HG02938 (cell line): ENCODE data around the gene SEMA3D.

ENCODE experiments used
- ATAC-seq: cut with Tn5 transposase; IDR thresholded peaks from one replicate; pipeline ENCODE4 v1.9.1; 2021; ENCODE audit warnings: mild to moderate bottlenecking, moderate library complexity; ENCODE audit not compliant: unreplicated experiment

The SEMA3D gene

DNA sequence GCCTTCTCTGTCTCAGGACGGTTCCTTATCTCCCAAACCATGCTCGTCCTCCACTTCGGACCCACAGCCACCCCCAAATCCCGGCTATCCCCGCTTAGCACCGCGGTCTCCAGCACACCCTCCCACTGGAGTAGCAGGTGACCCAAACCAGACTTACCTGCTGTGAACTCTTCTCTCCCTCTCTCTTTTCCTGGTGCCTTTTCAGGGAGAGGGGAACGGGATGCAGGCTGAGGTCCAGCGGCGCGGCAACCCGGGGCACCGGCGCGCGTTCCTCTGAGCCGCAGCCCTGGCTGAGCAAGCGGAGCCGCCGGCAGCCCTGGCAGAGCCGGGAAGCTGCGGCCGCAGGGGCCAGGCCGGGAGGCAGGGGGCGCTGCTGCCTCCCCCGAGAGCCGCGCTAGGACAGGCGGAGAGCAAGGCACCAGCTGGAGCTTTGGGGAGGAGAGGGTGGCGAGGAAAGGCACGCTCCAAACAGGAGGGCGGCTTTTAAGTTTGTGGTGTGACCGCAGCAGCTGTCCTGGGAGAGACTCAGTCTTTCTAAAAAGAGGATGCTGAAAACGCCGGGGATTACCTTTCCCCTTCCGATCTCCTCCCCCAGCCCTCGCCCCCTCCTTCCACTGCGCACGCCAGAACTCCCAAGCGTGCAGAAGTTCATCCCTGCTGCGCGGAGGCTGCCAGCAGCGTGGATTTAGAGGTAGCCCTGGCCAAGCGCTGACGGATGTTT is at the start of gene SEMA3D:
Gene SEMA3D, minus strand, starts transcription at position 536 of the 721 bp plus-strand sequence. CDS start 65,165 bp downstream, outside the sequence.
- peak; percentile 81 for ATAC-seq

- ATAC-seq: no peak
Measured at GRCh38 chr7:85234730-85235129, 47.9 kb upstream of the SEMA3D start.

- no peak for ATAC-seq
Measured at GRCh38 chr7:85232068-85232467, 45.2 kb upstream of the SEMA3D start.

- ATAC-seq: no peak
Measured at GRCh38 chr7:85230623-85231022, 43.8 kb upstream of the SEMA3D start.

- no peak for ATAC-seq
Measured at GRCh38 chr7:85229544-85229943, 42.7 kb upstream of the SEMA3D start.

- no peak for ATAC-seq
Measured at GRCh38 chr7:85226361-85227085, 39.7 kb upstream of the SEMA3D start.

- no peak for ATAC-seq
Measured at GRCh38 chr7:85224171-85224570, 37.3 kb upstream of the SEMA3D start.

- ATAC-seq: no peak
Measured at GRCh38 chr7:85222522-85222921, 35.7 kb upstream of the SEMA3D start.

DNA sequence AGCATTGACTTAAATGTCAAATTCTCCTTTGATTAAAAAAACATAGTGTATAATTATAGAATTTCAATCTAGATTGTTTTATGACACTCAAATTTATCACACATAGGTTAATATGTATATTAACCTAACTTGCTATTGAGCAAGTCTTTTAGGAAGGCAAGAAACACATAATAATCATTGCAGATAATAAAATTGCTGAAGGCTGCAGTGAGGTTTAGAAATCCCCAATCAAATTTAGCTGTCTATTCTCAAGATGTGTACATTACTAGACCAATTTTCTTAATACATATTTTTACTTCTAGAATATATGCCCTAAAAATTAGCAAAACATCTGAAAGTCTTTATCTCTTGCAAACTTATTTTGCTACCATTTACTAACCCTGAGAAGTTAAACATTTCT is 34.9 kb upstream of the SEMA3D start:
- ATAC-seq: no peak

DNA sequence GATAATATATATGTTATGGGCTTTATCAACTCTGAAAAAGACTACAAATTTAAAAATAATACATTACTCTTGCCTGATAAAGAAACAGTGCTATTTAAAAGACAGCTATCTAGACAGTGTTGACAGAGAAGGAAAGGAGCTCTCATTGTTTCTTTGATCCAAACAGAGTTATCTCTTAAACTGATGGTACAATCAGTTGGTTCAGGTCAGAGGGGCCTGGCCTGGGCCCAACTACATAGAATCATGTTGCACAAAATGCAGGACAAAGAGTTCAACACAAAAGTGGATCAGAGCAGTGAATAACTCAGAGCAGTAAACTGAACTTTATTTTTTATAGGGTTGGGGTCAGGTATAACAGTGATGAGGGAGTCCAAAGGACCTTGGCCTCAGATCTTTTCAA is 33.8 kb upstream of the SEMA3D start:
- ATAC-seq: no peak

DNA sequence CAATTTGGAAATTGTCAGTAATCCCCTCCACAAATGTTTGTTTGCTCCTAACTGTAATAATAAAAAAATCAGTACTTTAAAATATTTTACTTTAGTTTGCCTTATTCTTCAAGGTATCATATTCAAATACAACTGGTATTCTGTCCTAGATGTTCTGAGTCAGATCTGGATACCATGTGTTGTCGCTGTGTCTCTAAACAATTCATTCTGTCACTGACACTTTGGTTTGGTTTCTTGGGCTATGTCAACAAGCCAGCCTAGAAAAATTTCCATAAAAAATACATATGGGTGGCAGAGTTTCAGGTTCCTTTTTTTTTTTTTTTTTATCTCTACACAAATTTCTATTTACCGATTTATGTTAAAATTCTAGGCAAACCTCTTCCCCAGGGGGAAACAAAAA is 33.2 kb upstream of the SEMA3D start:
- ATAC-seq: no peak

GRCh38 chr7:85217085-85217484 is 30.2 kb upstream of the SEMA3D start:
- no peak for ATAC-seq

DNA sequence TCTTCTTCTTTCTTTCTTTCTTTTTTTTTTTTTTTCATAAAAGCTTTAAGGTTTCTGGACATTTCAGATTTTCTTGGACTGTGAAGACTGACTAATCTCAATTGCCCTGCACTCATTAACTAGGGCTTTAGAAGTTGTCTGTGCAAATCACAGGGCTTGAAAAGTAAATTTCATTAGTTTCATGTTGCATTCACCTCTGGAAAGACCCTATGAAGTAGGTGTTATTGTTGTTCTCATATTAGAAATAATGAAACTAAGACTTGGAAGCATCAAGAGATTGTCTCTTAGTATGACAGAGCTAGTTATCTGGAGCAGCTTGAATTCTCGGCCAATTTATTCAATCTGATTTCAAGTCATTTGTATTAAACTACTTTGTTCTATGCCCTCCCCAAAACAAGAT is 28.2 kb upstream of the SEMA3D start:
- peak; percentile 88 for ATAC-seq

GRCh38 chr7:85213500-85213899 is 26.6 kb upstream of the SEMA3D start:
- no peak for ATAC-seq

DNA sequence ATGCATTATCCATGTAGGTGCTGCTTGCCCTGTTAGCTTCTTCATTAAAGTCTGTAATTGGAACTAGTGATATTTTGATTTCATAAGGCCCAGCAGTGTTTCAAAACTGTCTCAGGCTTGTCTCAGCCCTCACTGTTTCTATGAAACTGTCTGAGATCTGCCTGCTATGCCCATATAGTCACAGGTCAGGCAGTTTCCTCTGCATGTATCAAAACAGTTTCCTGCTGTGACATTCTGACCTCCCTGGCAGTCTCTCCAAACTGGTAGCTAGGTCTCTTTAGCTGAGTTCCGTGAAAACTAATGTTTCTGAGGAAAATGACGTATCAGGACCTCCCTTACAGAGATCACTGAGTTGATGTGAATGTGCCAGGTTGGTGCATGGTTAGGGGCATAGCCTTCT is 18.9 kb upstream of the SEMA3D start:
- no peak for ATAC-seq

- no peak for ATAC-seq
Measured at GRCh38 chr7:85204496-85204895, 17.6 kb upstream of the SEMA3D start.

DNA sequence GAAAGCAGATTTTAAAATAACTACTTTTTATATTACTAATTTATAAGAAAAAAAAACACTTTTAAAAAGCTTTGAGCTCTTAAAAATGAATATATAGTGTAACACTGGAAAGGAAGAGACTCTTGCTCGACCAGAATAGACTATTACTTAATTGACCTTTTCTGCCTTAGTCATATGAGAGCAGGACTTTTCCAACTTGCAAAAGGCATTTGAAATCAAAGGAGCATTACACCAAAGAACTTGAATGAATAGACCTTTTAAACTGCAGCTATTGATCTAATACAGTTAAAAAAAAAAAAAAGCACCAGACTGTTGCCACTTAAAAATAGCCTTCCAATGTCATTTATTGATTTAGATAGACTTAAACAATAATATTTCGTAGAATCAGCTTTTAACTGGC is 17.2 kb upstream of the SEMA3D start:
- ATAC-seq: no peak

DNA sequence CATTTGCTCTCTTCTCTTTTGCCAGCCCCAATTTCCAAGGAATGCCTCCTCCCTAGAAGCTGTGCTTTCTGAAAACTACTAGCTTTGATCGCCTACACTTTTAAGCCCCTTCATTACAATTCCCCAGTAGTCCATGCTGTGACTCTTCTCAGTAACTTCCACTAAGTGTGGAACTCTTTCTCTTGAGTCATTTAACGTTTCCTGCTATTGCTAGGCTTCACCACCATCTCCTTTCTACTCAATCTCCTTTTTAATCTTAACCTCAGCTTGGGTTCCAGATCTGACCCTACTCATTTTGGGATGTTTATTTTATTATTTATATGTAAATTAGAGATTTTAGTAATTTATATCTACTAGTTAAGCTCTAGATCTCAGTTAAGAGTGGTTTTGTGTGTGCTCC is 14.4 kb upstream of the SEMA3D start:
- no peak for ATAC-seq

DNA sequence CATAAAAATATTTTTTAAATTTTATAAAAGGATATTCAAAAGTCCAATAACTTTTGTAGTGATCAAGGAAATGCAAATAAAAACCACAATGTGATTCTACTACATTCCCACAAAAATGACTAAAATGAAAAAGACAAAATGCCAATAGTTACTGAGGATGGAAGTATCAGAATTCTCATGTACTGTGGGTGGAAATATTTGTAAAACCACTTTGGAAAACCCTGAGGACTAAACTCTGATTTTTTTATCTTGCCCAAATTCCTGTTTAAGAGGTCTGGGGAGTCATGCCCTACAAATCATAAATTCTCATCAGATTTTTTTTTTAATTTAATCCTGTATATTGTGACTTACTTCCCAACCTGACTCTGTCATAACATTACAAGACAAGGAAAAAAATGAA is 9.8 kb upstream of the SEMA3D start:
- ATAC-seq: no peak

DNA sequence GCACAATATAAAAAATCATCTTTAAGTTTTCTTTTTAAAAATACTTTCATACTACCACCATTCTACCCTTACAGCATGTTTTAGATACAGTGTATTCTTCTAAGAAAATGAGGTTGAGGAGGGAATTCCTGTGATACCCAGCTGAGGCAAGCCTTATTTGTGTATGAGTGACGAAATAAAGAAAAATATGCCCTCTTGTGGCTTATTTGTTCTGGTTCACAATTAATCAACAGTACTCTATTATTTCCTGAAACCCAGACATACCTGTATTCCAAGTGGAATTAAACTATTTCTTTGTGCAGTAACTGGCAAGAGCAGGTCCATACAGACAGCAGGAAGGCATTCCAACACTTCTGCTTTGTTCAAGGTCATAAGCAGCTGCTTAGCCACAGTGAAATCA is 4.5 kb upstream of the SEMA3D start:
- ATAC-seq: no peak

DNA sequence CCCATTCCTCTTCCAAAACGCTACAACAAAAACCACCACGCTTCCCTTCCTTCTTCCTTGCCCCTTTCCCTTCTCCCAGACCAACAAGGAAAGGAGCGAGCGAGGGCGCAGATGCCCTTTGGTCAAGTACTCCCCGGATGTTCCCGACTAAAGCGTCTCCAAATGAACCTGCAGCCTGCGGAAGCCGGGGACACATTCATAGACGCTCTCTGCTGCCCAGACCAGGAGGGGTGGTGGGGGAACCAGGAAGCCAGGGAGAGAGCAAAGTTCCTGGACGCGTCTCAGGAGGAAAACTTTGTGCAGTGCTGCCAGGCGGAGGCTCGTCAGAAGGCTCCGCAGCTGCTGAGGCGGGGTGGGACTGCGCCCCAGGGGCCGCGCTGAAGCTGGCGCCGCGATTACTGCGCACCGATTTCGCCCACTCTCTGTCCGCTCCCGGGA is 754 bp downstream of the SEMA3D start:
- peak; percentile 41 for ATAC-seq

GRCh38 chr7:85185424-85186082 is 1.3 kb downstream of the SEMA3D start:
- no peak for ATAC-seq
